A549 (cell line): ENCODE measurements around the gene SUPT7L. TPM values are rescaled to one million over a fixed set of nuclear protein-coding genes. Genes with fewer than 3 reads are reported as not detected.

ENCODE experiments used
- ATAC-seq, 2 experiments: fragments of 200-7000 bp in 1 of 2; fragments of >200 bp in 1 of 2; cut with Nextera tagmentation in 1 of 2; cut with Tn5 transposase in 1 of 2; 3 replicates each; pipeline versions ENCODE4 v1.8.0 to v1.9.1; 2018 to 2020; ENCODE audit warnings: mild to moderate bottlenecking in 1 of 2, moderate library complexity in 1 of 2
- CTCF ChIA-PET: fragments of 300-600 bp; sonication (Branson Sonifier 250); formaldehyde crosslinking; extraction: SDS; loops from one replicate; lab custom pipeline; 2021; ENCODE audit warnings: antibody characterized with exemption, inconsistent platforms; lab: Yijun Ruan, JAX
- POLR2A ChIA-PET: fragments of 350-600 bp; formaldehyde crosslinking; extraction: SDS; loops from one replicate; lab custom pipeline; 2021; ENCODE audit warnings: antibody characterized with exemption, inconsistent platforms; lab: Yijun Ruan, JAX
- DNase-seq, 2 experiments: peaks; one replicate each; pipeline versions ENCODE4 v3.0.0 to v3.0.0-alpha.2; 2011 to 2016; ENCODE audit warnings: low read depth in 1 of 2, low spot score in 1 of 2
- FAIRE-seq: peaks from 2 replicates; lab custom pipeline; 2011; peaks lifted over from hg19 to GRCh38; lab: Jason Lieb, UNC
- H3K27ac ChIP-seq, 2 experiments: fragments of >200 bp; sonication (Bioruptor Twin); formaldehyde crosslinking; 3 replicates each; pipeline ENCODE4 v1.5.1; 2016 to 2017
- H3K4me1 ChIP-seq: fragments of >200 bp; sonication (Bioruptor Twin); formaldehyde crosslinking; 3 replicates; pipeline ENCODE4 v1.6.1; 2016
- H3K4me2 ChIP-seq: fragments of >200 bp; sonication (Bioruptor Twin); formaldehyde crosslinking; 3 replicates; pipeline ENCODE4 v1.6.1; 2016
- H3K4me3 ChIP-seq: fragments of >200 bp; sonication (Bioruptor Twin); formaldehyde crosslinking; 3 replicates; pipeline ENCODE4 v1.5.1; 2016
- H3K9me3 ChIP-seq: fragments of >200 bp; sonication (Bioruptor Twin); formaldehyde crosslinking; 3 replicates; pipeline ENCODE4 v1.6.1; 2016
- BHLHE40 ChIP-seq: IDR thresholded peaks from 2 replicates; pipeline ENCODE4 v1.6.1; 2012; ENCODE audit warnings: low read depth, low read length, inconsistent platforms
- CBX2 ChIP-seq: fragments of 200-600 bp; sonication (generic); IDR thresholded peaks from 2 replicates; pipeline ENCODE4 v1.6.1; 2016; ENCODE audit warnings: low read depth, mild to moderate bottlenecking, borderline replicate concordance
- CHD2 ChIP-seq: fragments of 150-350 bp; IDR thresholded peaks from 2 replicates; pipeline ENCODE4 v1.6.1; 2014; ENCODE audit warnings: low read length; ENCODE audit not compliant: partially characterized antibody
- CHD4 ChIP-seq: fragments of 200-600 bp; sonication (generic); IDR thresholded peaks from 2 replicates; pipeline ENCODE4 v1.6.1; 2016; ENCODE audit warnings: antibody characterized with exemption, mild to moderate bottlenecking, borderline replicate concordance
- CTCF ChIP-seq: fragments of >200 bp; sonication (Bioruptor Twin); formaldehyde crosslinking; IDR thresholded peaks from 3 replicates; pipeline ENCODE4 v1.5.1; 2016
- EHF ChIP-seq: fragments of 250-450 bp; sonication (Bioruptor Pico); IDR thresholded peaks from 2 replicates; pipeline ENCODE4 v1.5.0; 2020; ENCODE audit warnings: mild to moderate bottlenecking
- EHMT2 ChIP-seq: fragments of 200-600 bp; sonication (generic); IDR thresholded peaks from 2 replicates; pipeline ENCODE4 v1.6.1; 2016; ENCODE audit warnings: antibody characterized with exemption, low read depth, mild to moderate bottlenecking, moderate library complexity
- EP300 ChIP-seq, 2 experiments: fragments of >200 bp; sonication (Bioruptor Twin); formaldehyde crosslinking; IDR thresholded peaks; 2 replicates in 1 of 2; 3 replicates in 1 of 2; pipeline ENCODE4 v1.6.1; 2016 to 2017
- ESRRA ChIP-seq: fragments of 150-350 bp; IDR thresholded peaks from 2 replicates; pipeline ENCODE4 v1.6.1; 2014; ENCODE audit warnings: mild to moderate bottlenecking, low read length, borderline replicate concordance
- FOSB ChIP-seq: fragments of 250-450 bp; sonication (Bioruptor Pico); IDR thresholded peaks from 2 replicates; pipeline ENCODE4 v1.5.0; 2020; ENCODE audit warnings: mild to moderate bottlenecking, moderate library complexity
- FOXS1 ChIP-seq: fragments of 250-450 bp; sonication (Bioruptor Pico); IDR thresholded peaks from 2 replicates; pipeline ENCODE4 v1.5.0; 2020; ENCODE audit warnings: mild to moderate bottlenecking, moderate library complexity
- GATA3 ChIP-seq: IDR thresholded peaks from 2 replicates; pipeline ENCODE4 v1.6.1; 2012; ENCODE audit warnings: borderline replicate concordance
- HES2 ChIP-seq: fragments of >200 bp; sonication (Bioruptor Twin); formaldehyde crosslinking; IDR thresholded peaks from 2 replicates; pipeline ENCODE4 v1.6.1; 2016
- HOXA7 ChIP-seq: fragments of 250-450 bp; sonication (Bioruptor Pico); IDR thresholded peaks from 2 replicates; pipeline ENCODE4 v1.5.0; 2020; ENCODE audit warnings: mild to moderate bottlenecking, moderate library complexity
- HOXB13 ChIP-seq: fragments of 250-450 bp; sonication (Bioruptor Pico); IDR thresholded peaks from 2 replicates; pipeline ENCODE4 v1.5.0; 2020; ENCODE audit warnings: low read depth, mild to moderate bottlenecking, moderate library complexity
- JUNB ChIP-seq: fragments of >200 bp; sonication (Bioruptor Twin); formaldehyde crosslinking; IDR thresholded peaks from 2 replicates; pipeline ENCODE4 v1.6.1; 2016
- KDM1A ChIP-seq: fragments of 200-600 bp; sonication (generic); IDR thresholded peaks from 2 replicates; pipeline ENCODE4 v1.6.1; 2016; ENCODE audit warnings: low read depth, mild to moderate bottlenecking
- MAZ ChIP-seq: fragments of 150-350 bp; IDR thresholded peaks from 2 replicates; pipeline ENCODE4 v1.6.1; 2014; ENCODE audit warnings: antibody characterized with exemption, low read depth, low read length, borderline replicate concordance
- MYC ChIP-seq: IDR thresholded peaks from 2 replicates; pipeline ENCODE4 v1.6.1; 2012; ENCODE audit warnings: mild to moderate bottlenecking, inconsistent platforms, low read length, improper control_type of control experiment, borderline replicate concordance
- NFE2L2 ChIP-seq: fragments of 150-350 bp; conservative IDR thresholded peaks from 2 replicates; pipeline ENCODE4 v1.6.1; 2014; ENCODE audit warnings: low read length
- NPAS2 ChIP-seq: fragments of 250-450 bp; sonication (Bioruptor Pico); IDR thresholded peaks from 2 replicates; pipeline ENCODE4 v1.8.0; 2022; ENCODE audit warnings: mild to moderate bottlenecking, moderate library complexity, borderline replicate concordance
- NR3C1 ChIP-seq: fragments of >200 bp; sonication (Bioruptor Twin); formaldehyde crosslinking; IDR thresholded peaks from 3 replicates; pipeline ENCODE4 v1.6.1; 2017
- PBX3 ChIP-seq: IDR thresholded peaks from 2 replicates; pipeline ENCODE4 v1.6.1; 2012
- PHF8 ChIP-seq: fragments of 200-600 bp; sonication (generic); IDR thresholded peaks from 2 replicates; pipeline ENCODE4 v1.6.1; 2016; ENCODE audit warnings: low read depth, mild to moderate bottlenecking, antibody characterized with exemption, moderate library complexity, borderline replicate concordance
- POLR2A ChIP-seq: IDR thresholded peaks from 2 replicates; pipeline ENCODE4 v1.6.1; 2012; ENCODE audit warnings: mild to moderate bottlenecking, low read length
- POLR2AphosphoS2 ChIP-seq: conservative IDR thresholded peaks from 2 replicates; pipeline ENCODE4 v1.6.1; 2012; ENCODE audit warnings: low read length, improper control_type of control experiment, inconsistent platforms
- RAD21 ChIP-seq, 2 experiments: fragments of >200 bp in 1 of 2; sonication (Bioruptor Twin) in 1 of 2; formaldehyde crosslinking in 1 of 2; IDR thresholded peaks in 1 of 2; conservative IDR thresholded peaks in 1 of 2; 2 replicates in 1 of 2; 3 replicates in 1 of 2; pipeline ENCODE4 v1.6.1; 2012 to 2018; ENCODE audit warnings: inconsistent platforms in 1 of 2
- REST ChIP-seq: fragments of 200-600 bp; sonication (generic); IDR thresholded peaks from 2 replicates; pipeline ENCODE4 v1.6.1; 2016; ENCODE audit warnings: antibody characterized with exemption, mild to moderate bottlenecking, moderate library complexity
- RFX5 ChIP-seq: fragments of 450-650 bp; IDR thresholded peaks from 2 replicates; pipeline ENCODE4 v1.7.1; 2014; ENCODE audit warnings: antibody characterized with exemption, mild to moderate bottlenecking, moderate library complexity
- TFCP2L1 ChIP-seq: fragments of 250-450 bp; sonication (Bioruptor Pico); IDR thresholded peaks from 2 replicates; pipeline ENCODE4 v1.5.0; 2021; ENCODE audit warnings: mild to moderate bottlenecking
- TP53 ChIP-seq: fragments of 250-450 bp; sonication (Bioruptor Pico); IDR thresholded peaks from 2 replicates; pipeline ENCODE4 v1.5.0; 2021; ENCODE audit warnings: mild to moderate bottlenecking, moderate library complexity
- ZC3H11A ChIP-seq: fragments of 450-650 bp; IDR thresholded peaks from 2 replicates; pipeline ENCODE4 v1.6.1; 2014; ENCODE audit warnings: antibody characterized with exemption, mild to moderate bottlenecking
- ZFP36 ChIP-seq: fragments of 450-650 bp; IDR thresholded peaks from 2 replicates; pipeline ENCODE4 v1.6.1; 2014; ENCODE audit warnings: borderline replicate concordance; ENCODE audit not compliant: partially characterized antibody
- WGBS: methylation state at CpG from one replicate; pipeline ENCODE4 v1.1.6; 2017; ENCODE audit errors: missing lambda C conversion rate; 5-methylcytosine and 5-hydroxymethylcytosine counted together
- polyA minus RNA-seq: library from RNA; depleted of rRNA, polyadenylated mRNA; stranded (reverse); fragments of >200 nt; gene quantifications from 2 replicates; pipeline ENCODE4 v1.2.3, GENCODE V29; 2011; rRNA and poly(A)+ RNA removed
- polyA plus RNA-seq, 4 experiments: library from polyadenylated mRNA; depleted of rRNA in 3 of 4; stranded (reverse); fragments of >200 nt; fragmentation: RNase III in 1 of 4; extraction: RNeasy Plus Mini Kit Qiagen cat#74134 plus additional on column Dnase treatment in 1 of 4; gene quantifications; 2 replicates in 3 of 4; 3 replicates in 1 of 4; pipeline ENCODE4 v1.2.3, GENCODE V29; 2011 to 2017

The SUPT7L gene
- polyA plus RNA-seq (2011; rRNA removed) (67.0 and 73.1 TPM in 2 replicates), polyA plus RNA-seq (2017; fragmentation: RNase III; extraction: RNeasy Plus Mini Kit Qiagen cat#74134 plus additional on column Dnase treatment) (34.5 to 41.2 TPM (median 39.5 TPM) in 3 replicates), polyA minus RNA-seq (51.2 and 51.3 TPM in 2 replicates)
- 34.5 and 40.3 TPM in 2 replicates for polyA plus RNA-seq (2012; cell fraction: cytosol; rRNA removed)
- 43.4 and 61.7 TPM in 2 replicates for polyA plus RNA-seq (2012; cell fraction: nucleus; rRNA removed)

GRCh38 chr2:27663285-27664153, at the start of gene SUPT7L, which contains the start of gene SLC4A1AP:
TSS of gene SUPT7L (minus strand) at chr2:27663614. CDS start at chr2:27662192, 1,422 bp downstream.
TSS of gene SLC4A1AP (plus strand) at chr2:27663889. CDS start at chr2:27663915, 26 bp downstream.
- ATAC-seq (peak; percentile 92 to 95), FAIRE-seq (no peak), DNase-seq (peak; percentile 84 to 93)
- Histone ChIP-seq H3K9me3 (no peaks in the 10 kb centered on the region), H3K4me3 (peak within 1 kb of the TSS; percentile 97), H3K27ac (peak within 1 kb of the TSS; percentile 83 to 93), H3K4me2 (peak within 1 kb of the TSS; percentile 87), H3K4me1 (peaks cover 24% of the 10 kb centered on the region)
- POLR2A ChIA-PET = interaction anchor here (0.7 to 1.7 kb wide), 6 partner anchors 8 to 254 kb away, joined by 3 to 10 read pairs (median 4); partner anchors contain the start of genes CCDC121, GPN1 and PPM1G
- CTCF ChIA-PET = interaction anchor here (0.9 to 11.0 kb wide), 6 partner anchors 9 to 255 kb away, joined by 3 to 118 read pairs (median 6); partner anchors contain the start of gene PPM1G
- 2% methylated on average over 56 of the region's 56 CpGs for WGBS
- TF ChIP-seq HOXB13 (CRISPR knock-in tag) (peak; percentile 46; the same call in 1 of the 2 replicates), HOXA7 (CRISPR knock-in tag) (no peak), RFX5 (peak; percentile 55; the same call in 1 of the 2 replicates), EHF (CRISPR knock-in tag) (no peak), CTCF (0 out of 3 replicates have a peak, but pooled peaks have one; percentile 4), PHF8 (peak; percentile 88), NR3C1 (no peak), HES2 (no peak), REST (peak; percentile 42; the same call in 1 of the 2 replicates), GATA3 (peak; percentile 65; the same call in 1 of the 2 replicates), FOSB (CRISPR knock-in tag) (no peak), JUNB (0 out of 2 replicates have a peak, but pooled peaks have one; percentile 24), ESRRA (no peak), EHMT2 (no peak), MAZ (no peak), NFE2L2 (no peak), POLR2AphosphoS2 (no peak), BHLHE40 (no peak), ZC3H11A (peak; percentile 57; the same call in 1 of the 2 replicates), NPAS2 (CRISPR knock-in tag) (no peak), CHD4 (no peak), POLR2A (peak; percentile 68), ZFP36 (no peak), TP53 (peak; percentile 68), EP300 (IDR thresholded peaks at IDR 0.05) (no peak), CBX2 (no peak), FOXS1 (no peak; the same call in 1 of the 2 replicates), CHD2 (no peak), RAD21 (conservative IDR thresholded peaks at IDR 0.05 in 1 of 2, IDR thresholded peaks at IDR 0.05 in 1 of 2) (peak in 1 of 2 experiments; percentile 35; a peak in 3 of 5 replicates), TFCP2L1 (CRISPR knock-in tag) (peak; percentile 85), KDM1A (no peak), MYC (no peak), PBX3 (no peak)
